ENCODE results near the gene EDN2.

- TF ChIP-seq CTCF (IDR thresholded peaks at IDR 0.05; ENCODE audit: insufficient read depth, low read length, poor library complexity, severe bottlenecking) (no peak), EZH2phosphoT487 (conservative IDR thresholded peaks at IDR 0.05; ENCODE audit: low read length) (no peak)
Observed at GRCh38 chr1:41444785-41445184, 39.7 kb downstream of the EDN2 start.
